ENCODE results near the gene NOP16.

DNA sequence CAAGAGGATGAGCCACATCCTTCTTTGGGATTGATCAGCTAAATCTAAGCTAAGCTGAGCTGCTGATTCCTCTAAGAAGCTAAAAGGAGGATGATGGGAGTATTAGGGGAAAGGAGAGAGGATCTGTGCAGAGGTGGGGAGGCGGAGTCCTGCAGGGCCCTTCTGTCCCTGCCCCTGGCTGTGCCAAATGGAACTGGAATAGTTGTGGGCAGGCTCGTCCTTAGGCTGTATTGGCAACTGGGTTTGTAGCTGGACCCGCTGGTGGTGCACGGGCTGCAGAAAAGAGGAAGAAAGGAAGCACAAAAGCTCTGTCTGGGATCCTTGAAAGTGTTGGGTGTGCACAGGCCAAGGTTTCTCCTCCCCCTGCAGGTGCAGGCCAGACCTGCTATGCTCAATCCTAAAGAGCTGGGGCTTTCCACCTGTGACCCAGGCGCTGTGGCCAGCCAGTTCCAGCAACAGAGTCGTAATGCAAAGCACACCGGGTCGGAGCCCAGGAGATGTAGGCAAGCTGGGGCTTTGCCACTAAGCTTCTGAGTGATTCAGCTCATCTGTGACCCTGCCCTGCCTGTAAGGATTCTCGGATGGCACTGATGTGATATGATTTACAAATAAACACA is 18.1 kb upstream of the NOP16 start:
- TF ChIP-seq, protein P1, sequence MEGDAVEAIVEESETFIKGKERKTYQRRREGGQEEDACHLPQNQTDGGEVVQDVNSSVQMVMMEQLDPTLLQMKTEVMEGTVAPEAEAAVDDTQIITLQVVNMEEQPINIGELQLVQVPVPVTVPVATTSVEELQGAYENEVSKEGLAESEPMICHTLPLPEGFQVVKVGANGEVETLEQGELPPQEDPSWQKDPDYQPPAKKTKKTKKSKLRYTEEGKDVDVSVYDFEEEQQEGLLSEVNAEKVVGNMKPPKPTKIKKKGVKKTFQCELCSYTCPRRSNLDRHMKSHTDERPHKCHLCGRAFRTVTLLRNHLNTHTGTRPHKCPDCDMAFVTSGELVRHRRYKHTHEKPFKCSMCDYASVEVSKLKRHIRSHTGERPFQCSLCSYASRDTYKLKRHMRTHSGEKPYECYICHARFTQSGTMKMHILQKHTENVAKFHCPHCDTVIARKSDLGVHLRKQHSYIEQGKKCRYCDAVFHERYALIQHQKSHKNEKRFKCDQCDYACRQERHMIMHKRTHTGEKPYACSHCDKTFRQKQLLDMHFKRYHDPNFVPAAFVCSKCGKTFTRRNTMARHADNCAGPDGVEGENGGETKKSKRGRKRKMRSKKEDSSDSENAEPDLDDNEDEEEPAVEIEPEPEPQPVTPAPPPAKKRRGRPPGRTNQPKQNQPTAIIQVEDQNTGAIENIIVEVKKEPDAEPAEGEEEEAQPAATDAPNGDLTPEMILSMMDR (conservative IDR thresholded peaks at IDR 0.05; ENCODE audit: low read depth, low read length): no peak
- TF ChIP-seq EZH2 (IDR thresholded peaks at IDR 0.05; ENCODE audit: low read length, unreplicated experiment): no peak

Measured in PC-3 (cell line).